Liver (tissue), 9 donors: Measurements from ENCODE around the gene ARAP2. TPM values are rescaled to one million over a fixed set of nuclear protein-coding genes. Genes with fewer than 3 reads are reported as not detected.
"Not testable (repeated sequence)": the region's sequence is repeated elsewhere in the genome, so short reads cannot be mapped to it uniquely, and the experiment has no call there.

Source experiments
- DNase-seq: peaks from one replicate; pipeline ENCODE4 v3.0.0-alpha.2; 2017; ENCODE audit warnings: low spot score
- H3K27ac ChIP-seq, 2 donors: one replicate each; pipeline ENCODE4 v1.7.0; 2013; ENCODE audit warnings: inconsistent platforms in 2 of 2, low read length in 2 of 2, control low read depth in 1 of 2, low read depth in 1 of 2, mild to moderate bottlenecking in 1 of 2
- H3K27me3 ChIP-seq, 4 donors: one replicate each; pipeline versions ENCODE4 v1.6.1 to v1.7.0; 2013; ENCODE audit warnings: low read length in 3 of 4, inconsistent platforms in 1 of 4, mild to moderate bottlenecking in 1 of 4, moderate library complexity in 1 of 4; ENCODE audit not compliant: control insufficient read depth in 4 of 4, insufficient read depth in 4 of 4
- H3K36me3 ChIP-seq, 4 donors: one replicate each; pipeline versions ENCODE4 v1.6.1 to v1.7.0; 2013; ENCODE audit warnings: low read length in 3 of 4, mild to moderate bottlenecking in 3 of 4, low read depth in 1 of 4, moderate library complexity in 1 of 4; ENCODE audit not compliant: control insufficient read depth in 4 of 4, insufficient read depth in 3 of 4
- H3K4me1 ChIP-seq, 4 donors: one replicate each; pipeline versions ENCODE4 v1.6.1 to v1.7.0; 2013; ENCODE audit warnings: low read length in 3 of 4, mild to moderate bottlenecking in 3 of 4, moderate library complexity in 1 of 4; ENCODE audit not compliant: control insufficient read depth in 4 of 4, insufficient read depth in 4 of 4
- H3K4me3 ChIP-seq, 3 donors: one replicate each; pipeline versions ENCODE4 v1.6.1 to v1.7.0; 2013; ENCODE audit warnings: low read length in 3 of 3, control low read depth in 1 of 3, low read depth in 1 of 3, mild to moderate bottlenecking in 1 of 3
- H3K9ac ChIP-seq, 2 donors: one replicate each; pipeline ENCODE4 v1.7.0; 2013; ENCODE audit warnings: low read length in 2 of 2, mild to moderate bottlenecking in 2 of 2, moderate library complexity in 2 of 2, control low read depth in 1 of 2, low read depth in 1 of 2
- H3K9me3 ChIP-seq, 4 donors: one replicate each; pipeline versions ENCODE4 v1.6.1 to v1.7.0; 2013; ENCODE audit warnings: low read length in 3 of 4; ENCODE audit not compliant: control insufficient read depth in 4 of 4
- EGR1 ChIP-seq, 2 donors: IDR thresholded peaks; 2 replicates each; pipeline ENCODE4 v1.6.1; 2016 to 2018; ENCODE audit warnings: antibody characterized with exemption in 2 of 2, low read depth in 2 of 2
- GABPA ChIP-seq, 2 donors: IDR thresholded peaks in 1 of 2; conservative IDR thresholded peaks in 1 of 2; 2 replicates each; pipeline ENCODE4 v1.6.1; 2016; ENCODE audit warnings: antibody characterized with exemption in 2 of 2, mild to moderate bottlenecking in 1 of 2, moderate library complexity in 1 of 2
- HNF4A ChIP-seq, 2 donors: conservative IDR thresholded peaks; 2 replicates each; pipeline ENCODE4 v1.6.1; 2016; ENCODE audit warnings: antibody characterized with exemption in 2 of 2, mild to moderate bottlenecking in 2 of 2
- HNF4G ChIP-seq: IDR thresholded peaks from 2 replicates; pipeline ENCODE4 v1.6.1; 2016; ENCODE audit warnings: antibody characterized with exemption
- MAX ChIP-seq: IDR thresholded peaks from 2 replicates; pipeline ENCODE4 v1.6.1; 2016; ENCODE audit warnings: antibody characterized with exemption
- RAD21 ChIP-seq, 2 donors: IDR thresholded peaks; 2 replicates each; pipeline ENCODE4 v1.6.1; 2016; ENCODE audit warnings: antibody characterized with exemption in 2 of 2, mild to moderate bottlenecking in 2 of 2
- SP1 ChIP-seq: IDR thresholded peaks from 2 replicates; pipeline ENCODE4 v1.6.1; 2018; ENCODE audit warnings: antibody characterized with exemption, mild to moderate bottlenecking
- TAF1 ChIP-seq: conservative IDR thresholded peaks from 2 replicates; pipeline ENCODE4 v1.6.1; 2016; ENCODE audit warnings: antibody characterized with exemption, mild to moderate bottlenecking
- YY1 ChIP-seq: IDR thresholded peaks from 2 replicates; pipeline ENCODE4 v1.6.1; 2016; ENCODE audit warnings: antibody characterized with exemption, mild to moderate bottlenecking
- ZBTB33 ChIP-seq: IDR thresholded peaks from 2 replicates; pipeline ENCODE4 v1.6.1; 2016; ENCODE audit warnings: antibody characterized with exemption
- WGBS: extraction: QIAGEN DNeasy Blood & Tissue Kit; methylation state at CpG from one replicate; pipeline ENCODE4 v1.1.7; 2013; 5-methylcytosine and 5-hydroxymethylcytosine counted together
- polyA plus RNA-seq, 2 donors: library from polyadenylated mRNA; stranded (reverse) in 1 of 2; unstranded in 1 of 2; fragments of 200-250 nt in 1 of 2; fragments of >200 nt in 1 of 2; fragmentation: Nextera tagmentation in 1 of 2; extraction: Ambion mirVana in 1 of 2; gene quantifications; one replicate each; pipeline versions ENCODE4 v1.2.1 to v1.2.3, GENCODE V29; 2013 to 2015
- total RNA-seq, 2 donors: library from RNA; depleted of rRNA; stranded (reverse); fragments of >200 nt; gene quantifications; one replicate each; pipeline ENCODE4 v1.2.3, GENCODE V29; 2014
- donor health status: healthy.
- donor health status: healthy.
- donor health status: healthy.
- donor health status: healthy.
- donor health status: healthy.

The ARAP2 gene
- total and polyA plus RNA-seq, 4 donors = 1.6 to 23.6 (median 5.4) TPM

- no peaks in the 10 kb centered on the region for H3K27me3 ChIP-seq
- no peak overlapping the region for H3K4me3 ChIP-seq
- H3K9ac ChIP-seq = no peak overlapping the region
- DNase-seq = no peak
- H3K27ac ChIP-seq = no peak overlapping the region
- no peaks in the 10 kb centered on the region for H3K4me1 ChIP-seq
- WGBS = 92% methylated on average over 5 of the region's 5 CpGs
- TF ChIP-seq HNF4A (conservative IDR thresholded peaks at IDR 0.05) (no peak), HNF4G (no peak), ZBTB33 (no peak), EGR1 (IDR thresholded peaks at IDR 0.05; ENCODE audit: low read depth in 2 of 2) (no peak), YY1 (no peak), SP1 (no peak), MAX (no peak)
- H3K9me3 ChIP-seq = no peaks in the 10 kb centered on the region
- H3K36me3 ChIP-seq = peaks cover 0 to 8% (median 1%) of the 10 kb centered on the region in 4 donors
Observed at GRCh38 chr4:36183665-36184393, 60.5 kb downstream of the ARAP2 start.

- H3K9me3 ChIP-seq = no peaks in the 10 kb centered on the region
- H3K4me3 ChIP-seq = no peak overlapping the region
- DNase-seq = no peak
- no peaks in the 10 kb centered on the region for H3K4me1 ChIP-seq
- H3K9ac ChIP-seq = no peak overlapping the region
- H3K27ac ChIP-seq = no peak overlapping the region
- H3K36me3 ChIP-seq = peaks cover 0 to 8% (median 1%) of the 10 kb centered on the region in 4 donors
- TF ChIP-seq GABPA (IDR thresholded peaks at IDR 0.05 in 1 of 2, conservative IDR thresholded peaks at IDR 0.05 in 1 of 2) (no peak), TAF1 (no peak), ZBTB33 (no peak), RAD21 (IDR thresholded peaks at IDR 0.05) (no peak), HNF4G (no peak)
- 87% methylated on average over 3 of the region's 3 CpGs for WGBS
- H3K27me3 ChIP-seq = no peaks in the 10 kb centered on the region
Observed at GRCh38 chr4:36183232-36183631, 61.1 kb downstream of the ARAP2 start.

- not testable (repeated sequence) for H3K4me1 ChIP-seq, H3K36me3 ChIP-seq, H3K9ac ChIP-seq, DNase-seq, H3K27ac ChIP-seq, H3K4me3 ChIP-seq, H3K27me3 ChIP-seq, H3K9me3 ChIP-seq
- WGBS = 91% methylated on average over 9 of the region's 9 CpGs
Observed at GRCh38 chr4:36182315-36182714, 62.0 kb downstream of the ARAP2 start.
